HepG2 (cell line): Measurements from ENCODE around the gene PKM. TPM values are rescaled to one million over a fixed set of nuclear protein-coding genes. Genes with fewer than 3 reads are reported as not detected.

Experiments used
- AKAP8 ChIP-seq: sonication (generic); formaldehyde crosslinking; IDR thresholded peaks from 2 replicates; pipeline ENCODE4 v1.5.1; 2020; ENCODE audit warnings: mild to moderate bottlenecking, missing genetic modification reagents
- ASH2L ChIP-seq: fragments of 300-600, 200-600 bp; sonication (generic); IDR thresholded peaks from 2 replicates; pipeline ENCODE4 v1.7.0; 2017; ENCODE audit warnings: low read depth, mild to moderate bottlenecking, moderate library complexity, mixed read lengths, low read length; ENCODE audit not compliant: insufficient read length
- FOXA1 ChIP-seq, 2 experiments: fragments of 450-650 bp in 1 of 2; sonication (generic) in 1 of 2; formaldehyde crosslinking in 1 of 2; IDR thresholded peaks; 2 replicates each; pipeline versions ENCODE4 v1.4.0 to v1.6.1; 2016 to 2020; ENCODE audit warnings: missing genetic modification reagents in 1 of 2
- FOXJ3 ChIP-seq: sonication (generic); formaldehyde crosslinking; IDR thresholded peaks from 2 replicates; pipeline ENCODE4 v1.4.0; 2020; ENCODE audit warnings: missing genetic modification reagents, mild to moderate bottlenecking, borderline replicate concordance
- HDAC1 ChIP-seq: sonication (generic); formaldehyde crosslinking; IDR thresholded peaks from 2 replicates; pipeline ENCODE4 v1.5.1; 2020; ENCODE audit warnings: mild to moderate bottlenecking, missing genetic modification reagents
- HMG20B ChIP-seq: conservative IDR thresholded peaks from 2 replicates; pipeline ENCODE4 v1.6.1; 2016; ENCODE audit warnings: missing genetic modification reagents, missing compliant biosample characterization
- HNF4G ChIP-seq, 2 experiments: sonication (generic) in 1 of 2; formaldehyde crosslinking in 1 of 2; IDR thresholded peaks; 2 replicates each; pipeline versions ENCODE4 v1.4.0 to v1.6.1; 2011 to 2020; ENCODE audit warnings: borderline replicate concordance in 2 of 2, low read depth in 2 of 2, mild to moderate bottlenecking in 2 of 2, low read length in 1 of 2, missing genetic modification reagents in 1 of 2, moderate library complexity in 1 of 2
- KDM2A ChIP-seq: sonication (generic); formaldehyde crosslinking; IDR thresholded peaks from 2 replicates; pipeline ENCODE4 v1.4.0; 2020; ENCODE audit warnings: low read depth, missing genetic modification reagents, borderline replicate concordance
- KLF11 ChIP-seq: IDR thresholded peaks from 2 replicates; pipeline ENCODE4 v1.6.1; 2016; ENCODE audit warnings: missing compliant biosample characterization
- PPARG ChIP-seq: conservative IDR thresholded peaks from 2 replicates; pipeline ENCODE4 v1.6.1; 2016; ENCODE audit warnings: missing biosample characterization, missing genetic modification reagents
- RXRA ChIP-seq: sonication (generic); formaldehyde crosslinking; IDR thresholded peaks from 2 replicates; pipeline ENCODE4 v1.5.1; 2020; ENCODE audit warnings: missing genetic modification reagents
- SOX5 ChIP-seq: IDR thresholded peaks from 2 replicates; pipeline ENCODE4 v1.6.1; 2016; ENCODE audit warnings: borderline replicate concordance
- SPEN ChIP-seq: sonication (generic); formaldehyde crosslinking; IDR thresholded peaks from 2 replicates; pipeline ENCODE4 v1.5.1; 2020; ENCODE audit warnings: low read depth, mild to moderate bottlenecking, missing genetic modification reagents
- TEAD3 ChIP-seq: optimal IDR thresholded peaks from 2 replicates; pipeline ENCODE3; 2016; ENCODE audit warnings: borderline replicate concordance
- YEATS2 ChIP-seq: sonication (generic); formaldehyde crosslinking; IDR thresholded peaks from 2 replicates; pipeline ENCODE4 v1.4.0; 2020; ENCODE audit warnings: missing genetic modification reagents, borderline replicate concordance
- ZBTB1 ChIP-seq: sonication (generic); formaldehyde crosslinking; IDR thresholded peaks from 2 replicates; pipeline ENCODE4 v1.4.0; 2020; ENCODE audit warnings: missing genetic modification reagents, borderline replicate concordance
- ZBTB21 ChIP-seq: sonication (generic); formaldehyde crosslinking; IDR thresholded peaks from 2 replicates; pipeline ENCODE4 v1.4.0; 2020; ENCODE audit warnings: missing genetic modification reagents
- ZMYM4 ChIP-seq: sonication (generic); formaldehyde crosslinking; IDR thresholded peaks from 2 replicates; pipeline ENCODE4 v1.8.1; 2023; ENCODE audit warnings: mild to moderate bottlenecking, missing genetic modification reagents
- ZNF121 ChIP-seq: sonication (generic); formaldehyde crosslinking; IDR thresholded peaks from 2 replicates; pipeline ENCODE4 v1.5.0; 2020; ENCODE audit warnings: mild to moderate bottlenecking, missing genetic modification reagents
- ZNF160 ChIP-seq: sonication (generic); formaldehyde crosslinking; IDR thresholded peaks from 2 replicates; pipeline ENCODE4 v1.8.0; 2022; ENCODE audit warnings: mild to moderate bottlenecking, inconsistent platforms, missing genetic modification reagents
- ZNF629 ChIP-seq: sonication (generic); formaldehyde crosslinking; conservative IDR thresholded peaks from 2 replicates; pipeline ENCODE4 v1.5.0; 2020; ENCODE audit warnings: missing genetic modification reagents
- ZNF670 ChIP-seq: sonication (generic); formaldehyde crosslinking; IDR thresholded peaks from 2 replicates; pipeline ENCODE4 v1.8.0; 2022; ENCODE audit warnings: mild to moderate bottlenecking, missing genetic modification reagents, borderline replicate concordance
- ZSCAN9 ChIP-seq: IDR thresholded peaks from 2 replicates; pipeline ENCODE4 v1.6.1; 2016; ENCODE audit warnings: borderline replicate concordance
- polyA plus RNA-seq, 8 experiments: library from polyadenylated mRNA; depleted of rRNA in 3 of 8; stranded (reverse) in 7 of 8; unstranded in 1 of 8; fragments of >200 nt; fragmentation: Illumina TruSeq in 4 of 8; extraction: Trizol in 4 of 8; gene quantifications; 2 replicates each; pipeline versions ENCODE4 v1.2.1 to v1.2.3, GENCODE V29; 2011 to 2016; ENCODE audit warnings: low read depth in 4 of 8, missing spikeins in 1 of 8, mixed read lengths in 1 of 8; ENCODE audit not compliant: insufficient read depth in 1 of 8
- total RNA-seq, 5 experiments: library from RNA; depleted of rRNA; stranded (reverse); fragments of >200 nt; fragmentation: Illumina TruSeq; extraction: Trizol; gene quantifications; 2 replicates each; pipeline ENCODE4 v1.2.3, GENCODE V29; 2016; ENCODE audit warnings: low read depth in 1 of 5
- TF ChIP-seq, protein P1 (sequence below): sonication (generic); formaldehyde crosslinking; IDR thresholded peaks from 2 replicates; pipeline ENCODE4 v1.4.0; 2020; ENCODE audit warnings: missing genetic modification reagents; ENCODE audit errors: not compliant biosample characterization
- TF ChIP-seq, protein P2 (sequence below): sonication (generic); formaldehyde crosslinking; conservative IDR thresholded peaks from 2 replicates; pipeline ENCODE4 v1.8.0; 2022; ENCODE audit warnings: mild to moderate bottlenecking, moderate library complexity, missing genetic modification reagents
- TF ChIP-seq, protein P3 (sequence below): IDR thresholded peaks from 2 replicates; pipeline ENCODE4 v1.6.1; 2012; ENCODE audit warnings: inconsistent platforms
- TF ChIP-seq, protein P4 (sequence below): sonication (generic); formaldehyde crosslinking; conservative IDR thresholded peaks from 2 replicates; pipeline ENCODE4 v1.4.0; 2020; ENCODE audit warnings: missing genetic modification reagents

PKM gene
- total and polyA plus RNA-seq, 2 of the 13 experiments (the other 11 are each of a cell fraction or from before 2014, with no cell fraction given) = 488 to 780 TPM

DNA sequence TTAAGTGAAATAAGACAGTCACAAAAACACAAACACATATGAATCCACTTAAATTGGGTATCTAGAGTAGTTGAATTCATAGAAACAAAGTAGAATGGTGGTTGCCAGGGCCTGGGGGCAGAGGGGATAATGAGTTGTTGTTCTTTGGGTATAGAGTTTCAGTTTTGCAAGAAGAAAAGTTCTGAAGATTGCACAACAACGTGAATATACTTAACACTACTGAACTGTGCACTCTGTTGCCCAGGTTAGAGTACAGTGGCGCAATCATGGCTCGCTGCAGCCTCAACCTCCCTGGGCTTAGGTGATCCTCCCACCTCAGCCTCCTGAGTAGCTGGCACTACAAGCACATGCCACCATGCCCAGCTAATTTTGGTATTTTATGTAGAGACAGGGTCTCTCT lies 48.3 kb downstream of the PKM start (continued):
- TF ChIP-seq, protein P1, sequence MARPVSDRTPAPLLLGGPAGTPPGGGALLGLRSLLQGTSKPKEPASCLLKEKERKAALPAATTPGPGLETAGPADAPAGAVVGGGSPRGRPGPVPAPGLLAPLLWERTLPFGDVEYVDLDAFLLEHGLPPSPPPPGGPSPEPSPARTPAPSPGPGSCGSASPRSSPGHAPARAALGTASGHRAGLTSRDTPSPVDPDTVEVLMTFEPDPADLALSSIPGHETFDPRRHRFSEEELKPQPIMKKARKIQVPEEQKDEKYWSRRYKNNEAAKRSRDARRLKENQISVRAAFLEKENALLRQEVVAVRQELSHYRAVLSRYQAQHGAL (CRISPR knock-in tag) = no peak
- peak; percentile 89 for TF ChIP-seq ZMYM4 (CRISPR knock-in tag)
- TF ChIP-seq, protein P2, sequence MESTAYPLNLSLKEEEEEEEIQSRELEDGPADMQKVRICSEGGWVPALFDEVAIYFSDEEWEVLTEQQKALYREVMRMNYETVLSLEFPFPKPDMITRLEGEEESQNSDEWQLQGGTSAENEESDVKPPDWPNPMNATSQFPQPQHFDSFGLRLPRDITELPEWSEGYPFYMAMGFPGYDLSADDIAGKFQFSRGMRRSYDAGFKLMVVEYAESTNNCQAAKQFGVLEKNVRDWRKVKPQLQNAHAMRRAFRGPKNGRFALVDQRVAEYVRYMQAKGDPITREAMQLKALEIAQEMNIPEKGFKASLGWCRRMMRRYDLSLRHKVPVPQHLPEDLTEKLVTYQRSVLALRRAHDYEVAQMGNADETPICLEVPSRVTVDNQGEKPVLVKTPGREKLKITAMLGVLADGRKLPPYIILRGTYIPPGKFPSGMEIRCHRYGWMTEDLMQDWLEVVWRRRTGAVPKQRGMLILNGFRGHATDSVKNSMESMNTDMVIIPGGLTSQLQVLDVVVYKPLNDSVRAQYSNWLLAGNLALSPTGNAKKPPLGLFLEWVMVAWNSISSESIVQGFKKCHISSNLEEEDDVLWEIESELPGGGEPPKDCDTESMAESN (CRISPR knock-in tag) = 0 out of 2 replicates have a peak, but pooled peaks have one; percentile 52
- peak; percentile 59 for TF ChIP-seq TEAD3 (CRISPR knock-in tag)
- no peak for TF ChIP-seq ZBTB1
- peak; percentile 56; the same call in 1 of the 2 replicates for TF ChIP-seq YEATS2 (CRISPR knock-in tag)
- peak; percentile 65; the same call in 1 of the 2 replicates for TF ChIP-seq ZNF121 (CRISPR knock-in tag)
- peak; percentile 32; the same call in 1 of the 2 replicates for TF ChIP-seq PPARG (CRISPR knock-in tag)
- TF ChIP-seq, protein P3, sequence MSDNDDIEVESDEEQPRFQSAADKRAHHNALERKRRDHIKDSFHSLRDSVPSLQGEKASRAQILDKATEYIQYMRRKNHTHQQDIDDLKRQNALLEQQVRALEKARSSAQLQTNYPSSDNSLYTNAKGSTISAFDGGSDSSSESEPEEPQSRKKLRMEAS = peak; percentile 54
- peak; percentile 42; the same call in 1 of the 2 replicates for TF ChIP-seq KDM2A (CRISPR knock-in tag)
- TF ChIP-seq, protein P4, sequence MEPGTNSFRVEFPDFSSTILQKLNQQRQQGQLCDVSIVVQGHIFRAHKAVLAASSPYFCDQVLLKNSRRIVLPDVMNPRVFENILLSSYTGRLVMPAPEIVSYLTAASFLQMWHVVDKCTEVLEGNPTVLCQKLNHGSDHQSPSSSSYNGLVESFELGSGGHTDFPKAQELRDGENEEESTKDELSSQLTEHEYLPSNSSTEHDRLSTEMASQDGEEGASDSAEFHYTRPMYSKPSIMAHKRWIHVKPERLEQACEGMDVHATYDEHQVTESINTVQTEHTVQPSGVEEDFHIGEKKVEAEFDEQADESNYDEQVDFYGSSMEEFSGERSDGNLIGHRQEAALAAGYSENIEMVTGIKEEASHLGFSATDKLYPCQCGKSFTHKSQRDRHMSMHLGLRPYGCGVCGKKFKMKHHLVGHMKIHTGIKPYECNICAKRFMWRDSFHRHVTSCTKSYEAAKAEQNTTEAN (CRISPR knock-in tag) = peak; percentile 93
- peak; percentile 93 for TF ChIP-seq HNF4G (IDR thresholded peaks at IDR 0.05; ENCODE audit: borderline replicate concordance, low read depth, low read length)
- peak; percentile 76; the same call in 1 of the 2 replicates for TF ChIP-seq HNF4G (CRISPR knock-in tag; IDR thresholded peaks at IDR 0.05; ENCODE audit: borderline replicate concordance, low read depth)
- TF ChIP-seq RXRA (CRISPR knock-in tag) = peak; percentile 60; the same call in 1 of the 2 replicates
- TF ChIP-seq SPEN (CRISPR knock-in tag) = no peak
- TF ChIP-seq HDAC1 (CRISPR knock-in tag) = peak; percentile 84
- 0 out of 2 replicates have a peak, but pooled peaks have one; percentile 32 for TF ChIP-seq ZNF160
- no peak for TF ChIP-seq FOXA1 (IDR thresholded peaks at IDR 0.05)
- peak; percentile 73 for TF ChIP-seq FOXA1 (CRISPR knock-in tag; IDR thresholded peaks at IDR 0.05)
- TF ChIP-seq ZNF670 (CRISPR knock-in tag) = peak; percentile 67; the same call in 1 of the 2 replicates
- TF ChIP-seq ZNF629 (CRISPR knock-in tag) = peak; percentile 67
- TF ChIP-seq AKAP8 (CRISPR knock-in tag) = 0 out of 2 replicates have a peak, but pooled peaks have one; percentile 25
- no peak for TF ChIP-seq ZBTB21 (CRISPR knock-in tag)
- peak; percentile 27; the same call in 1 of the 2 replicates for TF ChIP-seq KLF11 (CRISPR knock-in tag)
- TF ChIP-seq SOX5 = peak; percentile 85
- peak; percentile 44 for TF ChIP-seq ASH2L
- peak; percentile 63; the same call in 1 of the 2 replicates for TF ChIP-seq HMG20B (CRISPR knock-in tag)
- peak; percentile 80; the same call in 1 of the 2 replicates for TF ChIP-seq FOXJ3
- peak; percentile 84; the same call in 1 of the 2 replicates for TF ChIP-seq ZSCAN9 (CRISPR knock-in tag)
